GM12873 (cell line): ENCODE results near the gene DYNC1H1.
A peak's percentile ranks its signal among the peaks of the same experiment; 100 is the strongest.

Source experiments
- TF ChIP-seq, protein P1 (sequence below): IDR thresholded peaks from 2 replicates; pipeline ENCODE4 v1.5.1; 2012; ENCODE audit warnings: low read depth, mild to moderate bottlenecking, moderate library complexity, low read length, control low read depth; ENCODE audit not compliant: insufficient read depth; ENCODE audit errors: missing control alignments

Gene DYNC1H1

DNA sequence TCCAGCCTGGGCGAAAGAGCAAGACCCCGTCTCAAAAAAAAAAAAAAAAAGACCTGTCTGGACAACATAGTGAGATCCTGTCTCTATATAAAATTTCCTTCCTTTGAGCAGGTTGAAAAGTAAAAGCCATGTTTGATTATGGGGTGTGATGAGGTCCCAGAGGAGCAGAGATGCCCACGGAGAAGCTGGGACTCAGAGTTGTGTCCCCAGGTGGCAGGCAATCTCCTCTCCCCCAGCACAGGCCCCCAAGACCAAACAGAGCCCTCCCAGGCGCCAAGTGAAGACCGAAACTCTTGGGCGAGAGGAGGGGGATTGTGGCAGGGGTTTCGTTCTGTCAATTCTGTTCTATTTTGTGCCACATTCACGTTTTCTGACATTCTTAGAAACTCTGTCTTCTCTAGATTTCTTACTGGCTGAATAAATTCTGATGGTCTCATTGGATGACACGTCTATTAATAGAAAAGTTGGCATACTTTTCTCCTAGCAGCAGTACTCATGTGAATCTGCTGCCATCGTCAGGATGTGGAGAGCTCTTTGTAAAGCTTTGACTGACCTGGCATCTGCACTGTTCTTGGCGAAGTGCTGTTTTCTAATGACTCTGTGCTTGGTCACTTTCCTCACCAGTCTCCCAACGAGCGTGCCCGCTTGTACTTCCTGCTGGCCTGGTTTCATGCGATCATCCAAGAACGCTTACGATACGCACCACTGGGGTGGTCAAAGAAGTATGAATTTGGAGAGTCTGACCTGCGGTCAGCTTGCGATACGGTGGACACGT lies 79.1 kb downstream of the DYNC1H1 start:
- TF ChIP-seq, protein P1, sequence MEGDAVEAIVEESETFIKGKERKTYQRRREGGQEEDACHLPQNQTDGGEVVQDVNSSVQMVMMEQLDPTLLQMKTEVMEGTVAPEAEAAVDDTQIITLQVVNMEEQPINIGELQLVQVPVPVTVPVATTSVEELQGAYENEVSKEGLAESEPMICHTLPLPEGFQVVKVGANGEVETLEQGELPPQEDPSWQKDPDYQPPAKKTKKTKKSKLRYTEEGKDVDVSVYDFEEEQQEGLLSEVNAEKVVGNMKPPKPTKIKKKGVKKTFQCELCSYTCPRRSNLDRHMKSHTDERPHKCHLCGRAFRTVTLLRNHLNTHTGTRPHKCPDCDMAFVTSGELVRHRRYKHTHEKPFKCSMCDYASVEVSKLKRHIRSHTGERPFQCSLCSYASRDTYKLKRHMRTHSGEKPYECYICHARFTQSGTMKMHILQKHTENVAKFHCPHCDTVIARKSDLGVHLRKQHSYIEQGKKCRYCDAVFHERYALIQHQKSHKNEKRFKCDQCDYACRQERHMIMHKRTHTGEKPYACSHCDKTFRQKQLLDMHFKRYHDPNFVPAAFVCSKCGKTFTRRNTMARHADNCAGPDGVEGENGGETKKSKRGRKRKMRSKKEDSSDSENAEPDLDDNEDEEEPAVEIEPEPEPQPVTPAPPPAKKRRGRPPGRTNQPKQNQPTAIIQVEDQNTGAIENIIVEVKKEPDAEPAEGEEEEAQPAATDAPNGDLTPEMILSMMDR, result no peak

DNA sequence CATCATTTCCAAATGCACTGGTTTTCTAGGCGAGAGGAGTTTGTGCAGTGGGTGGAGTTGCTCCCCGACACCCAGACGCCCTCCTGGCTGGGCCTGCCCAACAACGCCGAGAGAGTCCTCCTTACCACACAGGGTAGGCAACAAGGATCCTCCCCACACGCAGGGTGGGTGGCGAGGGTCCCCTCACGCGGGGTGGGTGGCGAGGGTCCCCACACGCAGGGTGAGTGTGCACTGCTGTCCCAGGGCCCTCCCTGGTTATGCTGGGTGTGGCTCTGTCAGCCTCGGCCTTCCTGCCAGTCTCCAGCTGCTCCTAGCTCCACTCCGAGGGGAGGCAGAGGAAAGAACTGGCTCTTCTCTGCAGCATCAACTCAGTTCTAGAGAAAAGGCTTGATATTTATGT lies 80.2 kb downstream of the DYNC1H1 start:
- TF ChIP-seq, protein P1, result no peak

DNA sequence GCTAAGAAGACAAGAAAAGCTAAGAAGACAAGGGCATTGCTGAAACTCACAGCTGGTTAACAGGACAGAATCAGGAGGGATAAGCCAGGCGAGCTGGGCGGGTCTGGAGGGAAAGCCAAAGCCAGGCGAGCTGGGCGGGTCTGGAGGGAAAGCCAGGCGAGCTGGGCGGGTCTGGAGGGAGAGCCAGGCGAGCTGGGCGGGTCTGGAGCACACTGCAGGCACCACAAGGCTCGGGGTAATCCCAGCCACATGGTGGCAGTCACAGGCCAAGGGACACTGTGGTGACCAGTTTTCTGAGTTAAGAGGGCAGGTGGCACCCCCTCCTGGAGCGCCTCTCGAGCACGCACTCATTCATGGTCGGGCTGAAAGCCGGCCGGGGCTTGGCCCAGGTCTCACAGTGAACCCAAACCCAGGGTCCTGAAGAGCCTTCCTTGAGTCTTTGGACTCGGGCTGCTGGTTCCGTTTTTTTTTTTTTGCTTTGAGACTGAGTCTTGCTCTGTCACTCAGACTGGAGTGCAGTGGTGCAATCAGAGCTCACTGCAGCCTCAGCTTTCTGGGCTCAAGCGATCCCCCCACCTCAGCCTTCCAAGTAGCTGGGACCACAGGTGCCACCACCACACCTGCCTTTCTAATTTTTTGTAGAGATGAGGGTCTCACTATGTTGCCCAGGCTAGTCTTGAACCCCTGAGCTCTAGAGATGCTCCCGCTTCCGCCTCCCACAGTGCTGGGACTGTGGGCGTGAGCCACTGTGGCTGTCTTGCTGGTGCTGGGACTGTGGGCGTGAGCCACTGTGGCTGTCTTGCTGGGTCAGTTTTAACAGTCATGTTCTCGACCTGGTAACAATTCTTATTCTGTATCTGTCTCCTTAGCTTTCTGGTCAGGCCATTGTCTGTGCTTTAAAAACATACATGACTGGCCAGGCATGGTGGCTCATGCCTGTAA lies 82.2 kb downstream of the DYNC1H1 start:
- TF ChIP-seq, protein P1, result peak; percentile 35

DNA sequence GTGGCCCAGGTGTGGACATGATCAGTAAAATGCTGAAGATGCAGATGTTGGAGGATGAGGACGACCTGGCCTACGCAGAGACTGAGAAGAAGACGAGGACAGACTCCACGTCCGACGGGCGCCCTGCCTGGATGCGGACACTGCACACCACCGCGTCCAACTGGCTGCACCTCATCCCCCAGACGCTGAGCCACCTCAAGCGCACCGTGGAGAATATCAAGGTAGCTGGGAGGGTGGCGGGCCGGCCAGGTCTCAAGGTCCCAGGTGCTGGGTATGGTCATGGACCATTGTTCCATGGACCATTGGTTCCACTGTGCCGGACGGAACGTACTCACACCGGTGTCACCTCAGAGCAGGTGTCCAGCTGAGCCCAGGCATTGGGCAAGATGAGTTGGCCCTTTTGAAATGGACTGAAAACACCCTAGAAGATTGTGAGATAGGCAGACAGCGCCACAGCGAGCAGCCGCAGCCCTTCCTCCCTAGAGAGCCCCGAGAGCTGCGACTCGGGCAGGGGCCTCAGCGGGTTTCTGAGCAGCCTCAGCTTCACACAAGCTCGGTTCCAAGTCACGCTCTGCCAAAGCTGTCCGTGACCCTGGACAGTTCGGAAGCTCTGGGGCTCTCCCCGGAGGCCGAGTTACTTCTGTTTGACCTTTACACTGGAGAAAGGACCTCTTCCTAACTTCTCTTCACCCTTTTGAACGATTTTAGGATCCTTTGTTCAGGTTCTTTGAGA lies 83.6 kb downstream of the DYNC1H1 start:
- TF ChIP-seq, protein P1, result no peak

DNA sequence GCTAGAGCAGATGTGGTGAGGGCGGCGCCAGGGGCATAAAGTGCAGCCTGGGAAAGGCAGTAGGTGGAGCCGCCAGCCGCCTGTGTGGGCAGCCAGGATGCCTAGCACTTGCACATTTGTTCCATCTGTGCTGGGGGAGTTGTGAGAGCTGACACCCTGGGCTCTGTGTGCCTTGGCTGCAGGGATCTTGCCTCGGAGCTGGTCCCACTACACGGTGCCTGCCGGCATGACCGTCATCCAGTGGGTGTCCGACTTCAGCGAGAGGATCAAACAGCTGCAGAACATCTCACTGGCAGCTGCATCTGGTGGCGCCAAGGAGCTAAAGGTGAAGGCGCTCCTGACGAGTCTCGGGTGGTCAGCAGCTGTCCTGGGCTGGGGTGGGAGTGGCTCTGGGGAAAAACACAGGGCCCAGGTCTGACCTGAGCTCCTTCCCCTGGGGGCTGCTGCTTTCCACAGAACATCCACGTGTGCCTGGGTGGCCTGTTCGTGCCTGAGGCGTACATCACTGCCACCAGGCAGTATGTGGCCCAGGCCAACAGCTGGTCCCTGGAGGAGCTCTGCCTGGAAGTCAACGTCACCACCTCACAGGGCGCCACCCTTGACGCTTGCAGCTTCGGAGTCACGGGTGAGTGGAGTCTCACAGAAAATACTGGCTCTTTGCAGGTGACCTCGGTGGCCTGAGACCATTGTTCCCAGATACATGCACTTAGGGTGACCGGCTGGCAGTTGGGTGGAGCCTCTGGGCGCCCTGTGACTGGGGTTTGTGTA lies 85.1 kb downstream of the DYNC1H1 start:
- TF ChIP-seq, protein P1, result no peak

DNA sequence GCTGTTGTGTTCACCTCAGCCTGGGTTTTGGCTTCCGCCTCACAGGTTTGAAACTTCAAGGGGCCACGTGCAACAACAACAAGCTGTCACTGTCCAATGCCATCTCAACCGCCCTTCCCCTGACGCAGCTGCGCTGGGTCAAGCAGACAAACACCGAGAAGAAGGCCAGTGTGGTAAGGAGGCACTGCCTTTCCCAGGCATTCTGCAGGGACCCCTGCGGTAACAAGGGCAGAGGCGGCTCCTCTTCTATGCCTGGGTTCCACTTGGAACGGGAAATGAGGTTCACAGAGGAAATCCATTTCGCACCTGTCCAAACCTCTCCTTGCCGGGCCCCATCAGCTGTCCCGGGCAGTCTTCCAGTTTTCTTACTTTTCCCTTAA lies 85.6 kb downstream of the DYNC1H1 start:
- TF ChIP-seq, protein P1, result no peak
